Stimulated activated CD4-positive, alpha-beta T cell treated with anti-CD3 and anti-CD28 coated beads, Interleukin-1b, Interleukin-23, amount 100 ng/mL, for 1 hour (primary cell): ENCODE results near the gene SCUBE1.

Source experiments
- DNase-seq, 2 donors: peaks; one replicate each; pipeline ENCODE4 v3.0.0-alpha.2; 2020; ENCODE audit warnings: low read depth in 2 of 2

Gene SCUBE1

GRCh38 chr22:43277987-43278601, 65.1 kb downstream of the SCUBE1 start:
- no peak for DNase-seq

- DNase-seq = no peak
Measured at GRCh38 chr22:43277091-43277490, 66.1 kb downstream of the SCUBE1 start.

- no peak for DNase-seq
Measured at GRCh38 chr22:43276321-43276720, 66.9 kb downstream of the SCUBE1 start.

- no peak for DNase-seq
Measured at GRCh38 chr22:43275545-43276317, 67.4 kb downstream of the SCUBE1 start.

- no peak for DNase-seq
Measured at GRCh38 chr22:43274595-43275240, 68.5 kb downstream of the SCUBE1 start.

GRCh38 chr22:43273902-43274484, 69.2 kb downstream of the SCUBE1 start:
- no peak for DNase-seq

GRCh38 chr22:43272869-43273318, 70.3 kb downstream of the SCUBE1 start:
- DNase-seq = no peak

GRCh38 chr22:43272301-43272700, 70.9 kb downstream of the SCUBE1 start:
- no peak for DNase-seq

- no peak for DNase-seq
Measured at GRCh38 chr22:43270949-43271348, 72.2 kb downstream of the SCUBE1 start.

GRCh38 chr22:43270314-43270908, 72.8 kb downstream of the SCUBE1 start:
- DNase-seq = no peak

GRCh38 chr22:43269646-43270045, 73.5 kb downstream of the SCUBE1 start:
- DNase-seq = no peak

GRCh38 chr22:43269246-43269645, 73.9 kb downstream of the SCUBE1 start:
- DNase-seq = no peak

GRCh38 chr22:43267981-43268660, 75.1 kb downstream of the SCUBE1 start:
- DNase-seq = no peak

- no peak for DNase-seq
Measured at GRCh38 chr22:43267332-43267980, 75.7 kb downstream of the SCUBE1 start.

GRCh38 chr22:43266076-43266475, 77.1 kb downstream of the SCUBE1 start:
- DNase-seq = no peak

GRCh38 chr22:43263645-43264514, 79.3 kb downstream of the SCUBE1 start:
- peak; percentile 60 to 77 for DNase-seq

GRCh38 chr22:43262990-43263644, 80.1 kb downstream of the SCUBE1 start:
- DNase-seq = peak in 1 of 2 donors; percentile 7

GRCh38 chr22:43260331-43261231, 82.6 kb downstream of the SCUBE1 start:
- DNase-seq = no peak
